Body of pancreas (tissue), 4 donors: ENCODE data around the gene PKMYT1.

ENCODE experiments used
- CTCF ChIP-seq, 7 experiments: fragments of 450-650 bp in 4 of 7; fragments of 200-600 bp in 3 of 7; sonication (generic) in 3 of 7; IDR thresholded peaks; one replicate each; pipeline ENCODE4 v1.5.1; 2016 to 2019; ENCODE audit warnings: antibody characterized with exemption in 7 of 7
- POLR2A ChIP-seq, 3 donors: fragments of 450-650 bp; IDR thresholded peaks; one replicate each; pipeline ENCODE4 v1.6.1; 2016; ENCODE audit warnings: antibody characterized with exemption in 3 of 3, mild to moderate bottlenecking in 2 of 3

GRCh38 chr16:2933701-2934100 lies 46.5 kb downstream of the PKMYT1 start:
- TF ChIP-seq CTCF (IDR thresholded peaks at IDR 0.05), result no peak
- TF ChIP-seq POLR2A (IDR thresholded peaks at IDR 0.05), result no peak
